C4-2B (cell line): Measurements from ENCODE around the gene THBS3.

ENCODE experiments used
- H3K27ac ChIP-seq: fragments of 450-650 bp; 2 replicates; pipeline ENCODE4 v1.5.1; 2017
- CTCF ChIP-seq: fragments of 450-650 bp; conservative IDR thresholded peaks from 2 replicates; pipeline ENCODE4 v1.5.1; 2017; ENCODE audit warnings: mild to moderate bottlenecking
- ZFX ChIP-seq: fragments of 450-650 bp; IDR thresholded peaks from 2 replicates; pipeline ENCODE4 v1.6.1; 2017

The THBS3 gene

GRCh38 chr1:155206891-155207805 lies 549 bp downstream of the THBS3 start:
- no peak overlapping the region for H3K27ac ChIP-seq
- TF ChIP-seq ZFX (no peak), CTCF (peak; percentile 88)

DNA sequence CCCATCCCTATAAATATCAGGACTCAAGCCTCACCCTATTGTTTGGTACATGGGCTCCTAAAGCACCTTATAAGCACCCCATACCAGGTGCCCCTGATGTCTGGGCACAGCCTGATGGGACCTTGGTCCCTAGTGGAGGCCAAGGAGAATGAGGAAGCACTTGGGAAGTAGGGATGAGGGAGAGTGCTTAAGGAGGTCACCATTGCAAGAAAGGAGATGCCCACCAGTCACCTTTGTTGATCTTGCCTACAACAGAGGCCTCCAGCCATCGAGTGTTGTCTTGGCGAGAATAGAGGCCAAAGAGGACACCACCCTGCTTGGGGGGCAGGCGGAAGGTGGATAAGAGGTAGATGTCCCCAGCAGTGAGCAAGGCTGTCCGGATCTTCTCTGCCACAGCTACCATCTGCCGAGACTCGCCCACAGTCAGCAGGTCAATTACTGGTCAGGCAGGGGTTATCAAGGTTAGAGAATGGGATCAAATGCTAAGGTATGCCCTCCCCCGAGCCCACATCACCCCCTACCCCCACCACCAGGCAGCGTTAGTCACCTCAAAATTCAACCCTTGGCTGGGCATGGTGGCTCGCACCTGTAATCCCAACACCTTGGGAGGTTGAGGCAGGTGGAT lies 1.6 kb downstream of the THBS3 start:
- H3K27ac ChIP-seq = no peak overlapping the region
- TF ChIP-seq ZFX = no peak
- no peak for TF ChIP-seq CTCF

GRCh38 chr1:155205035-155205434 lies 2.7 kb downstream of the THBS3 start:
- no peak for TF ChIP-seq ZFX
- TF ChIP-seq CTCF = no peak

DNA sequence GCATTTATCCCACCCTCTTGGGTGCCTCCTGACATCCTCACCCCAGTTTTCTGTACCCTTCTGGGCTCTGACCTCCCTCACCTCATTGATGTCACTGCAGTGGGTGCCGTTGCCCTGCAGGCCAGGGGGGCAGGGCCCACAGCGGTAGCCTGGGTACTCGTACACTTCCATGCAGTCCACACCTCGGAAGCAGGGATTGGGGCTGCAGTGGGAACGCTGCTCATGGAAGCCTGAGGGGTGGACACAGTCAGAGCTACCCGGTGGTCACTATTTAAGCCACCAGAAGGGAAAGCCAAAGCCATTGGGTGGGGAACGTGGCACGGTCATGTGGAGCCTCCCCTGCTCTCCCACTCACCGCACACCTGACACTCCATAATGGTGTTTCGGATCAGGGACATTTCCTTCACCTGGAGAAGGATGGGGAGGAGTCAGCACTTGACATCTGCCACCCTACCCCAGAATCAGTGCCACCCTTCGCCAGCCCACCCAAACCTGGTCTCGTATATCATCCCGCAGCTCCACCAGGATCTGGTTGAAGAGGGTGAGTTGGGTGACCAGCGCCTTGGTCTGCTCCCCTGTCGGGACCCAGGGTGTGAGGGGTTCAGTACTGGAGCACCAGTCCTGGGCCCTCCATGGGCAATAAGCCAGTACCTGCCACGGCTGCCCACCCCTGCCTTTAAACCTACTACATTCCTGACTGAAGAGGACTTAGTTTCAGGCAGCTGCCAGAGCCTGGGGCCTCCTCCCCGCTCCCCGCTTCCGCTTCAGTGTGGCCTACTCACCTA lies 4.8 kb downstream of the THBS3 start:
- H3K27ac ChIP-seq = no peak overlapping the region
- no peak for TF ChIP-seq ZFX
- TF ChIP-seq CTCF = no peak

More at GRCh38 chr1:155205035-155205434, 2.7 kb downstream of the THBS3 start:
- H3K27ac ChIP-seq = no peak overlapping the region

GRCh38 chr1:155202198-155202597 lies 5.5 kb downstream of the THBS3 start:
- H3K27ac ChIP-seq = no peak overlapping the region
- TF ChIP-seq ZFX = no peak

DNA sequence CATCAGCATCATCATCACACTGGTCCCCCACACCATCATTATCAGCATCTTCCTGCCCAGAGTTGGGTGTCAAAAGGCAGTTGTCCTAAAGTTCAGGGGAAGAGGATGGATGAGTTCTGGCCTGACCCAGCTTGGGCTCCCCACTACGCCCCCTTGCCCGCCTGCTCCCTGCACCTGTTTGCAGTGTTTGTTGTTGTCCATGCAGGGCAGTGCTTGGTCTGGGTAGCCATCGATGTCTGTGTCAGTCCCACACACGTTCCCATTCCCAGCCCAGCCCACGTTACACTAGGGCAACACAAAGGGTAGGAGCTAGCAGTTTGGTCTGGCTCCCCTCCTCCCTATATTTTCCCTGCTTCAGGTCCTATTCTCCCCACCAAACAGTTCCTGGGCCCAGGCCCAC lies 6.8 kb downstream of the THBS3 start:
- TF ChIP-seq ZFX (no peak), CTCF (no peak)
- no peak overlapping the region for H3K27ac ChIP-seq

DNA sequence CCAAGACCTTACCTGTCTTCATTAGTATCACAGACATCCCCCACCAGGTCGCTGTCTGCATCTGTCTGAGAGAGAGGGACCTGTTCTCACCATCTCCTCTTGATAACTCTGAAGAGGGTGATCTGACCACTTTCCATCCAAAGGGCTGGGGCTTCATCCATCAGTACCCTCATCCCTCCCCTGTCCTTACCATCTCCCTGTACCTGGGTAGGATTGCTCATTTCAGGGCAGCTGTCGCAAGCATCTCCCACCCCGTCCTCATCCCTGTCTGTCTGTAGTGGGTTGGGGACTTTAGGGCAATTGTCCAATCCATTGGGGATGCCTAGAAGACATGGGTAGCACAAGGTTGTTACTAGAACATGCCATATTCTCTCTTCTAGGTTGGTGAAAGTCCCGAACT lies 7.9 kb downstream of the THBS3 start:
- no peak overlapping the region for H3K27ac ChIP-seq
- TF ChIP-seq ZFX = no peak

DNA sequence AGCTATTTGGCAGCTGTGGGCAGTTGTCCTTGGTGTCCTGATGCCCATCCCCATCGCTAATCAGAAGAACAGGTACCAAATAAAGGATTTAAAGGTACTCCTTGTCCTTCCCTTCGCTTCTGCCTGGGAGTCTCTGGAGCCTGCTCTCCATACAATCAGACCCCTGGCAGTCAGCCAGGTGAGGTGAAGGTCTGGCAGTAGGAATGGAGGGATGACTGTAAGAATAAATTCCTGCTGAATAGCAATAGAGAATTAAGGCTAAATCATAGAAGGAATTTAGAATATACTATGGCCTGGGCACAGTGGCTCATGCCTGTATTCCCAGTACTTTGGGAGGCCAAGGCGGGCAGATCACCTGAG lies 9.2 kb downstream of the THBS3 start:
- TF ChIP-seq CTCF (no peak), ZFX (no peak)
- no peak overlapping the region for H3K27ac ChIP-seq
